Left renal cortex interstitium (tissue), 4 donors: ENCODE measurements around the gene GNG7. TPM values are rescaled to one million over a fixed set of nuclear protein-coding genes. Genes with fewer than 3 reads are reported as not detected.

Experiments used
- DNase-seq, 4 donors: peaks; one replicate each; pipeline ENCODE4 v3.0.0-alpha.2; 2013; ENCODE audit warnings: low read depth in 4 of 4, low spot score in 2 of 4, missing footprints in 1 of 4
- polyA plus RNA-seq, 4 donors: library from polyadenylated mRNA; unstranded; fragments of 120-200 nt; gene quantifications; one replicate each; pipeline ENCODE4 v1.2.1, GENCODE V29; 2013; ENCODE audit not compliant: insufficient read length in 4 of 4

The GNG7 gene
- 1 to 10 TPM; 5.2 to 7.7 (median 7.0) TPM for polyA plus RNA-seq

DNA sequence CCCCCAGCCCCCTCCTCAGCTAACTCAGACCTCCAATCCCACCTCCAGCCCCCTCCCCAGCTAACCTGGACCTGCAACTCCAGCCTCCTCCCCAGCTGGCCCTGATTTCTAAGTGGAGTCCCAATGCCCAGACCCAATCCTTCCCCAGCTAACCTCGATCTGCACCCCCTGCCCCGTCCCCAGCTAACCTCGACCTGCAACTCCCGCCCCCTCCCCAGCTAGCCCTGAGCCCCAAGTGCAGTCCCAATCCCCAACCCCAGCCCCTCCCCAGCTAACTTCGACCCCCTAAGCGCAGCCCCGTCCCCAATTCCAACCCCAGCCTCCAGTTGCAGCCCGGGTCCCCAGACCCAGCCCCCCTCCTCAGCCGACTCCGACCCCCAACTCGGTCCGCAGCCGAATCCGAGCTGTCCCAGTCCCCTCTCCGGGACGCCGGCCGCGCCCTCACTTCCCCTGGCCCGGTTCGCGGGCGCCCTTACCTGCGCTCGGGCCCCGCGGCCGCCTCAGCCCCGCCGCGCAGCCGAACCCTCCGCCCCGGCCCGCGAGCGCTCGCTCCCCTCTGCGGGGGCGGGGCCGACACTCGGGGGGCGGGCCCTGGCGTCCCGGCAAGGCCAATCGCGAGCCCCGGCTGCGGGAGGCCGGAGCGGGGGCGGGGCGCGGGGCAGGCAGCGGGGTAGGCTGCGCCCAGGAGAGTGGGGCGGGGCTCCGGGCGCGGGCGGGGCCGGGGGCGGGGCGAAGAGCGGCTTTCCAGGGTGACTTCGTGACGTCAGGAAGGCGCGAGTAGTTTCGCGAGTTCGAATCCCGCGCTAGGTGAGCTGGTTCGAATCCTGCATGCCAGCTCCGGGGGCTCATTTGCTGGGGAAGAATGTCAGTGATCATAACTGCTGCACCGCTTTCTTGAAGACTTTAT lies at the start of gene GNG7:
GNG7 (minus strand) TSS at position 525 of the 907 bp plus-strand sequence. CDS start 182,006 bp downstream, outside the sequence.
- peak in 3 of 4 donors; percentile 70 to 82 (median 76) for DNase-seq

DNA sequence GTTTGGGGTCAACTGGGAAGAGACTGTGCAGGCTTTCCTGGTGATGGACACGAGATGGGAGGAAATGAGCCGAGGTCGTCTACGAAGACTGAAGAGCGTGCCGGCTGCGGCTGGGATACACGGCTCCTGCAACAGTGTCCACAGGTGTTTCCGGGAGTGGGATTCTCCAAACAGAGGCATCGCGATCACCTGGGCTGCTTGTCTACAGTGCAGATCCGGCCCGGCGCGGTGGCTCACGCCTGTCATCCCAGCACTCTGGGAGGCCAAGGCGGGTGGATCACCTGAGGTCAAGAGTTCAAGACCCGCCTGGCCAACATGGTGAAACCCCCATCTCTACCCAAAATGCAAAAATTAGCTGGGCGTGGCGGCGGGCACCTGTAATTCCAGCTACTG lies 48.9 kb upstream of the GNG7 start:
- DNase-seq = no peak

DNA sequence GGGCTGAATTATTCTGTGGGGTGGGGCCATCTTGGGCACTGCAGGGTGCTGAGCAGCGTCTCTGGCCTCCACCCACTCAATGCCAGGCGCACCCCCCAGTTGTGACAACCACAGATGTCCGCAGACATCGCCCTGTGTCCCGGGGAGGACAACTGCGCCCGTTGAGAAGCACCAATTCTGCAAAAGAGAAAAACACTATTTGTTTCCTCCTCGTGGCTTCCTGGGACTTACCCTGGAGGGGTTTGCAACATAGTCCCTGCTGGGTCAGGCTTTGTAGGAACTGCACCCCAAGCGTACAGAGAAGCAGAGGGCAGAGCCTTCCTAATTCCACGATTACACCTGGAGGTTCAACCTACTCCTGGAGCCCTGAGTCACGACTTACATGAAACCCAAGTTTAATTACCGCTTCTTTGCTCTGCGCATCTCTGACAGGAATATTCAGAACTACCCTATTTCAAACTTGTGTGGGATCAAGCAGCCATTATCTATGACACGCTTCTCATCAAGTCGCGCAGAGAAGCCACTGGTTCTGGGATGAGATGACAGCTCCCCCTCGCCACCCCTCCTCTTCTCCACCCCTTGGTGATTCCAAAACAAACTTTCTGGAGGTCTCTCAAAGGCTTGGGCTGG lies 48.4 kb upstream of the GNG7 start:
- no peak for DNase-seq

DNA sequence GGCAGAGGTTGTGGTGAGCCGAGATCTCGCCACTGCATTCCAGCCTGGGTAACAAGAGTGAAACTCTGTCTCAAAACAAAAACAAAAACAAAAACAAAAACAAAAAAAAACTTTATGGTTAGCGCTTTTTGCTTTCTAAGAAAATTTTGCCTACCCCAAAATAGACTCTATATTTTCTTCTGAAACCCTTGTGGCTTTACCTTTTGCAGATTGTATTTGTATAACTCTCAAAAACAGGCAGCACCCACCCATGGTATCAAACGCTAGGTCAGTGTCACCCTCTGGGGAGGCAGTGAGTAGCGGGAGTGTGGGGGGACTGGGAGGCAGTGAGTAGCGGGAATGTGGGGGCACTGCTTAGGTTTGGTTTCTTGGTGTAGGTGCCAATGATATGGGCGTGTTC lies 44.9 kb upstream of the GNG7 start:
- no peak for DNase-seq

DNA sequence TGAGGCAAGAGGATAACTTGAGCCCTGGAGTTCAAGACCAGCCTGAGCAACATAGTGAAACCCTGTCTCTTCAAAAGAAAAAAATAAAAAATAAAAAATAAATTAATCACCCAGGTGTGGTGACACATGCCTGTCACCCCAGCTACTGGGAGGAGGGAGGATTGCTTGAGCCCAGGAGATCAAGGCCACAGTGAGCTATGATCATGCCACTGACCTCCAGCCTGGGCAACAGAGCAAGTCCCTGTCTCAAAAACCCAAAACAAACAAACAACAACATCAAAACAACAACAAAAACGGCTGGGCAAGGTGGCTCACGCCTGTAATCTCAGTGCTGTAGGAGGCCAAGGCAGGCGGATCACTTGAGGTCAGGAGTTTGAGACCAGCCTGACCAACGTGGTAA lies 41.6 kb upstream of the GNG7 start:
- no peak for DNase-seq

DNA sequence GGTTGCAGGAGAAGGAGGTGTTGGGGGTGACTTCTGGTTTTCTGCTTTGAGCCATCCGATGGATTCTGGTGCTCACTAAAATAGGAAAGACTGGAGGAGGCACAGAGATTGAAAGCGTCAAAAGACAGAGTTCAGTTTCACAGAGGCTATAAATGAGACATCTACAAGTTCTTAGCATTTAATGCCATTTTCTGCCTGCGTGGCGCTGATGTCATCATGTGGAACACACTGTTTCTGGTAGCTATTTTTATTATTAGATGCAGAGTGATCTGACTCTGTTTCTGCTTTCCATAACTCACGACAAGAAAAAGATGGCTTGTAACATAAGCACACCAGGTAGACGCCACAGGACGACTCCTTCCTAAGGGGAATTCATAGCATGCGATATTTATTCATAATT lies 40.6 kb upstream of the GNG7 start:
- DNase-seq = no peak

DNA sequence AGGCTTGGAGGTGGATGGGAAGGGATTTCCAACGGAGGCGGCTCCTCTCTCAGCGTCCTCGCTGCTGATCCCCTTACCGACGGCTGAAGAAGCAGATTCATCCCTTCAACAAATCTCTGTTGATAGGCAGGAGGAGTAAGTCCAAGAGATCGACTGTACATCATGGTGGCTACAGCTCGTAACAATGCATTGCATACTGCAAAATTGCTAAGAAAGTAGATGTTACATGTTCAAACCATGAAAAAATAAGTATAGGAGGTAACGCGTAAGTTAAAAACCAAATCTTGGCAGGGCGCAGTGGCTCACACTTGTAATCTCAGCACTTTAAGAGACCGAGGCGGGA lies 37.8 kb upstream of the GNG7 start:
- no peak for DNase-seq

DNA sequence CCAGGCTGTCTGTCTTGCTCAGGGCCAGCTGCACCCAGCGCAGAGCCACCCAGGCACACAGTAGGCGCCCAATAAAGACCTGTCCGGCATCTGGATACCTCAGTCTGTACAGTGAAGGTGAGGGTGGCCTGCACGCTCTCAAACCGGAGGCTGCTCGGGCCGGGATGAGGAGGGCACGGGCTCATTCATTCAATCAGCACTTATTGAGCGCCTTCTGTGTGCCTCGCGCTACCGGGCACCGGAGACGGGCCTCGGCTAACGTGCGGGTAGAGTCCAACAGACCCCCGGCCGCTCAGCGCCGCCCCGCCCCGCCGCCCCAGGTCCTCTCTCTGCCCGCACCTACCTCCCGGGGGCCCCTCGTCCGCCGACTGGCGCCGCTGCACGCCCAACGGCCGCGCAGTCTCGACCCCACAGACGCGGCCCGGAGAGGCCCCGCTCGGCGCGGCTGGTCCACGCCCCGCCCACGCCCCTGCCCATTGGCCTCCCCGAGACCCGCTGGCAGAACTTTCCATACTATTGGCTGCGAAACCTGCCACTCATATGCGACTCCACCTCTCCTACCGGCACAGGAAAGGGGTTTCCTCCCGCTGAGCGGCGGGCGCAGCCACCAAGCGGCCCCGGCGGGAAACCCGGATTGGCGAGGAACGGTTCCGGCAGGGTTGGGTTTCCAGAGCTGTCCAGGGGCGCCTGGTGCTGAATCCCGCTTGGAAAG lies 37.3 kb upstream of the GNG7 start, which contains the start of gene SLC39A3:
SLC39A3 (minus strand) TSS at position 416 of the 712 bp plus-strand sequence. CDS start 2,760 bp downstream, outside the sequence.
- peak; percentile 88 to 98 (median 95) for DNase-seq

DNA sequence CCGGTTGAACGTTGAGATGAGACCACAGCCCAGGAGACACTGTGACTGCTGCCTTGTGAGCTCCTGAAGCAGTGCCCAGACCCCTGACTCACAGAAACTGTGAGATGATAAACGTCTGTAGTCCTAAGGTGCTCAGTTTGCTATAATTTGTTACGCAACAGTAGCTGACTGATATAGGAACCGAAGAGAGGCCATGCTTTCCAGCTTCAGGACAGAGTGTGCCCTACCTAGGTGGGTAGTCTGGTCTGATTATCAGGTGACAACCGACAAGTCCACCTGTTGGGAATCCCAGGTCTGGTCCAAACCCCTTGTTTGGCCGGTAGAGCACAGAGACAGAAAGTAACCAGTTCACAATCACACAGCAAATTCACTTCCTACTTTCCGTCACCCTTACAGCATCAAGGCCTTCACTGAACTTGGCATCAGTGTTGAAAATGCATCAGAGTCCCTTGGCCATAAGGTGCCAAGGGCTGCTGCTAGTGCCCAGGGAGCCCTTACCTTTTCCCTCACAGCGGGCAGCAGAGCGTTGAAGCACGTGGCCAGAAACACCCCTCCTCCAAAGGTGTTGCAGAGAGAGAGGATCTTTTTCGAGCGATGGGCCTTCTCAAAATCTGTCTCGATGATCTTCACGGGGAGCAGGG lies 34.2 kb upstream of the GNG7 start:
- DNase-seq = no peak

DNA sequence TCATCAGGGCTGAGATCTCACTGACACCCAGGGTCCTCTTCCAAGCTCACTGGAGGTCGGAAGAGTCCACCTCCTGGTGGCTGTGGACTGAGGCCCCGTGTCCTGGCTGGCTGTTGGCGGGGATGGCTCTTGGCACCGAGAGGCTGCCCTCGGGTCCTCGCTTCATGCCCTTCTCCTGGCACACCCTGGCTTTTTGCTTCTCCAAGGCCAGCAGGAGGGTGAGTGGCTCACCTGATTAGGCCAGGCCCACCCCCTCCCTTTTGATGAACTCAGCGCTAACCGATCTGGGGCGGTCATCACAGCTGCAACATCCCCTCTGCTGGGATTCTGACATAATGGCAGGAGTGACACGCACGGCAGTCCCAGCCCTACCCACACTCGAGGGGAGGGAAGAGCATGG lies 32.9 kb upstream of the GNG7 start:
- no peak for DNase-seq

DNA sequence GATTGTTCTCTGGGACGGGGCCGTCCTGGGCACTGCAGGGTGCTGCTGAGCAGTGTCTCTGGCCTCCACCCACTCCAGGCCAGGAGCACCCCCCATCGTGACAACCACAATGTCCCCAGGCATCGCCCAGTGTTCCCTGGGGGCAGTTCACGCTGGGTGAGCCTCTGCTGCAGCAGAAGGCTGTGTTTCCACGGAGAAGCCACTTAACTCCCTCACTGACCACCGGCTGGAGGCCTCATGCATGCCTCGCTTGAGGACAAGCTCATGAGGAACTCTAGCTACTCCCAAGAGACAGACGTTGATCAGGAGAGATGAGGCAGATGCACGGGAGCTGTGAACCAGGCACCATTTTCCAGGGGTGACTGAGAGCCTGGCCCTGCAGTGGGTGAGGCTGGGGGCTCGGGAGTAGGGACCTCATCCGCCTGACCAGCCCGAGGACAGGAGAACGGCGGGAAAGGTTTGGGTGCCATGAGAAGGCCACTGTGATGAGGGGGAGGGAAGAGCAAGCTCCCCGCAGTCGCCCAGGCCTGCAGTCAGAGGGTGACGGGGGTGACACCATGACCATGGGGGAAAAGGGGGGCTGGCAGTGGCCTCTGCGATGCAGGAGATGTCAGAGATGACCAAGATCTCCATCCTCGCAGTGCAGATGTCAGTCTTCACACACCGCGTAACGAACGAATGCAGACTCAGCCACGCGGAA lies 32.2 kb upstream of the GNG7 start:
- no peak for DNase-seq

DNA sequence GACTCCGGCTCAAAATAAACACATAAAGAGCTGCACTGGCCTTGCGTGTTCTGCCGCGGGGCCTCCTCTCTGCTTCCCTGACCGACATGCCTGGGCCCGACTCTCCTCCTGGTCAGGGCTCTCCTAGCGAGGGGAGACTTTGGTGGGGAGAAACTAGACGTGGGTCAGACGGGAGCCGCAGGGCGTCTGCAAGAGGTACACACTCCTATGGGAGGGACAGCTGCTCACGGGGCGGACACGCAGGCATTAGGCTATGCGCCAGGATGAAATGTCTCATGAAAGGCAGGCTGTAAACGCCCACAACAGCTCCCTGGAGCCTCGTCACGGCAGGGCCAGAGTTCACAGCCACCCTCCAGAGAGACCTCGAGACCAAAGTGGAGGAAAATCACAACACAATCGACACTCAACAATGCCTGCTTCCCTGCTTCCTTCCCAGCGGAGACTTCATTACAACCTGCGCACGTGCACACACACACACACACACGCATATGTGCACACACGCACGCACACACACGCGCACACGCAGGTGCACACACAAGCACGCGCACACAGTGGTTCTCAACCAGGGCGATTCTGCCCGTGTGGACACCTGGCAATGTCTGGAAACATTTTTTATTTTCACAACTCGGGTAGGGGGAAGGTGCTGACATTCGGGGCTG lies 31.6 kb upstream of the GNG7 start:
- DNase-seq = no peak

DNA sequence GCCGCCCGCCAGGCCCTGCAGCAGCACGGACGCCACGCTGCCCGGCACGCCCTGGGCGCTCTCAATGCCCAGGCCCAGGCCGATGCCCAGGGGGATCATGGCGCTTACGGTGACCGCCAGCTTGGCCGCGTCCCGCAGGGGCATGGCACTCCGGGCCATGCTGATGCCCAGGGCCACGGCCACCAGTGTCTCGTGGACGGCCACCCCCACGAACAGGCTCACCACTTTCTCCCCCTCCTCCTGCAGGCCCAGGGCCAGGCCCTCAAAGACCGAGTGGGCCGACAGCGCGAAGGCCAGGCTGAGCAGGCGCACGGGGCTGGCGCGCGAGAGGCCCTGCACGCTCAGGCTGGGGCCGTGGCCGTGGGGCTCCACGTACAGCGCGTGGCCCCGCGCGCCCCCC lies 30.4 kb upstream of the GNG7 start:
- no peak for DNase-seq

DNA sequence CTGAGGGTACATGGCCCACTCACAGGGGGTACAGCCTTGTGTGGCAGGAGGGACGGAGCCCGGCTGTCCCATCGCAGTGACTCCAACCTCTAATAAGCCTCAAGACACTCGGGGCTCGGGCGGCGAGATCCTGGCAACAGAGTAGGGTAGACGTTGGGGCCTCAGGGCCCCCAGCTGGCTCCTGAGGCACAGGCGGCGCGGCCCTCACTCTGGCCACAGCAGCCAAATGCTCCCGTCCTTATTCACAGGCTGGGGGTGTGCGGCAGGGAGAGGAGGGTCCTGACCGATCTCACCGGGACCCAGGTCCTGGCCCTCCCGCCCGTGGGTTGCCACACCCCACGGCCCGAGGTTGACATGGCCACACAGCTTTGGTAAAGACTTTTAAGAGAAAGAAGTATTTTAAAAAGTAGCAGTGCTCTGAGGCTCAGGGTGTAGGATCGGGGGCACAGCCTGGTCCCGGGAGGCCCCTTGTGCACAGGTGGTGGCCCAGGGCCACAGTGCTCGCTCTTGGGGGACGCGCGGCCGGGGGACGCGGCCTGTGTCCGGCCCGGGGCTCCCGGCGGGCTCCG lies 29.7 kb upstream of the GNG7 start:
- DNase-seq = no peak

DNA sequence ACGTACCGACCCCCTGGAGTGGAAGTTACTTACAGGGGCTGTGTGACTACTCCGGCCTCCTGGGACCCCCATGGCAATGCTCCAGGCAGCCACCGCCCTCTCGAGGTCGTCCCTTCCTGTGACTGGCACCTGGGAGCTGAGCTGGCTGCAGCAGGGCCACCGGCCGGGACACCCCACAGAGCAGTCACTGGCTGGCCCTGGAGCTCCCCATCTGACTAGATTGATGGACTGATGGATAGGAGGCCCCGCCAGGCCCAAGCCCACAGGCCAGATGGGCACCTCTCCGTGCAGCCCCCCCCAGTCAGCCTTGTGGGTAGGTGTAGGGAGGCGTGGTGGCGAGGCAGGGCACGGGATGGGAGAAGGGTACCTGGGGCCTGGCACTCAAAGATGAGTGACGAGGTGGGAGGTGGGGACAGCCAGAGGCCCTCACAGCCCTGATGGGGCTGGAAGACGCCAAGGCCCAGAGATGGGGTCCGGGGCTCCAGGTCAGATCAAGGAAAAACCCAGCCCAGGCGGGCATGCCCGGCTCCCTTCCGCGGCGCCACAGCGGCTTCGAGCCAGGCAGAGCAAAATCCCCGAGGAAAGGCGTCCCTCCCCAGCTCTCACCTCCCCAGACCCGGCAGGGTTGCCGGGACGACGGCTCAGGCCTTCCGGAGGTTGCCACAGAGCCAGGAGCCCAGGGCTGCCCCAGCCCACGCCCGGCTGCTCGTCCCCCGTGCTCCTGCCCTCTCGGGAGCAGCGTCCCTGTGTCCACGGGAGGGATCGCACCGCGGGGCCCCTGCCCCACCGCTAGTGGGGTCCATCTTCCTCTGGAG lies 28.9 kb upstream of the GNG7 start:
- no peak for DNase-seq

DNA sequence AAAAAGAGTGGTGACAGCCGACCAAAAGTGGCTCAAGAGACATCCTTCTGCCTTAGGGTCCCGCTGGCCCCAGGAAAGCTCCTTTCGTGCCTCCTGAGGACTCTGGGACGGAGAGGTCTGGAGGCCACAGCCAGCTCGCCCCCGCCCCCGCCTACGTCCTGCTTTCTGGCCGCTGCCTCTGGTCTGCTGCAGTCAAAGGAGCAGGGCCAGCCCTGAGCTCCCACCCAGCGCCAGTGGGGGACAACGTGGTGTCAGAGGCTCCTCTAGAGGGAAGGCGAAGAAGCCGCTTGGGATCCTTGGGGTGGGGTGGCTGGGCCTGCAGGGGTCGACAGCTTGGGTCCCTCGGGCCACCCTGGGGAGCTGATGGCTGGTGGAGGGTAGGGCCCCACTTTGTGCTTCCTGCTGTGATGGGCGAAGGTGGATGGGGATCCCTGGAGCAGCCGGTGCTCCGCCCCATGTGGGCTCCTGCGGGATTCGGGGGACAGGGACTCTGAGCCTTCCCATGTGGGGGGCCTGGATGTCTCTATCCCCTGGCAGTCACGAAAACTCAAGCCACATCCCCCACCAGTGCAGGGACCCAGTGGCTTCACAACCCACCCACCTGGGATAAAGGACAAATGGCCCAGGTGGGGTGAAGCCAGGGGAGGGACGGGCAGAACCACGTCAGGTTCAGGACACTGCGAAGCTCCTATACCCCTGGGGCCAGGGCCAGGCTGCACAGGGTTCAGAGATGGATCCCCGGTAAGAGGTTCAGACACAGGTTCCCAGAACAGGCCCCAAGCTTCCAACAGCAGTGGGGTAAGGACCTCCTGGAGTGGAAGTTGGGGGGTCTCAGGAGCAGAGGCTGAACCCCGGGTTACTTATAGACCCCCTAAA lies 27.7 kb upstream of the GNG7 start:
- no peak for DNase-seq

DNA sequence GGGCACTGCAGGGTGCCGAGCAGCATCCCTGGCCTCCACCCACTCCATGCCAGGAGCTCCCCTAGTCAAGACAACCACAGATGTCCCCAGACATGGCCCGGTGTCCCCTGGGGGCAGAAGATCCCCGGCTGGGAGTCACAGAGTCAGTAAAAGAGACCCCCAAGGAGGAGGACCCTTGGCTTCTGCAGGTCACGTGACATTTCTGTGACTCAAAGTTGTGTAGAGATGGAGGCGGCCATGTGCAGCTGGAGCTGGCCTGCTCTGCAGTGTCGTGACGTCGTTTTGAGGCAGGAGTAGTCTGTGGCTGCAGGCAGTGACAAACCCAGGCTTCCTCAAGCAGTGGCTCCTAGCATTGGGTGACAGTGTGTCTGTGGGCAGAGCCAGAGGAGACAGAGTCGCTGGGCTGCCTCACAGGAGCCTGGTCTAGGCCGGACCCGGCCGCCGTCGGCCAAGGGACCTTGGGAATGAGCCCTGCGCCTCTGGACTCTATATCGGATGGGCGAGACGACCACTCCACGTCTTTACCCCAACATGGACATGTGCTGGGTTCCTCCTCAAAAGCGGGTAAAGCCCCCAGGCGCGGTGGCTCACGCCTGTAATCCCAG lies 26.4 kb upstream of the GNG7 start:
- no peak for DNase-seq
